NCI-H526 (cell line): ENCODE measurements around the gene NRG3.

Source experiments
- DNase-seq, 2 experiments: peaks; one replicate each; lab custom pipeline; 2025; lab: John Stamatoyannopoulos, UW

The NRG3 gene

DNA sequence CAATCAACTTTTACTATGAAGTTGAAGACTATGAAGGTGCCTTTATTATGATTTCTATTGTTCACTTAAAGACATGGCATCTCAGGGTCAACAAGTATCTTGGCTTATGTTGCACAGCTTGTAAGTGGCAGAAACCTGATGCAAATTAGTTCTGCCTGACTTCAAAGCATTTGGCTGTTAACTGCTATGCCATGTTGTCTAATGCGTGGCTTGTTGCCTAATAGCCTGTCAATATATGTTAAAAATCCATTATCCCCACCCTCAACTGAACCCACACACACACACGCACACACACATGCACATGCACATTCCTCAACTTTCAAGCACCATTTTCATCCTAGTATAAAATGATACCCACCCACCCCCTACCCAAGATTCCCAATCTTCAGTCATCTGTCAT lies 217.1 kb downstream of the NRG3 start:
- no peak for DNase-seq

DNA sequence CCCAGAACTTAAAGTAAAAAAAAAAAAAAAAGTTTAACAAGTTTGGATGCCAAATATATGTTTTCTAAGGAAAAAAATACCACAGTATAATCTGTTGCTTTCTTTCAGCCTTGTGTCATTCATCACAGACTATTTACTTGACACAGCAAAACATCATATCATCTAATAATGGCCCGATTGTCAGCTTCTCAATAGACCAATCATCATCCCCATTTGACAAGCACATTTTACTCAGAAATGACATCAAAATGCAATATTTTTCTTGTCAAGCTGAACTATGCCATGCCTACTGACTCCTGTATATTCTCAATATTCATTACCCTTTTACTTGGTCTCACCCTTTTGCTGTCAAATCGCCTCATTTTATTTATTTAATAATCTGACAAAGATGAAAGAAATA lies 249.7 kb downstream of the NRG3 start:
- DNase-seq: no peak

DNA sequence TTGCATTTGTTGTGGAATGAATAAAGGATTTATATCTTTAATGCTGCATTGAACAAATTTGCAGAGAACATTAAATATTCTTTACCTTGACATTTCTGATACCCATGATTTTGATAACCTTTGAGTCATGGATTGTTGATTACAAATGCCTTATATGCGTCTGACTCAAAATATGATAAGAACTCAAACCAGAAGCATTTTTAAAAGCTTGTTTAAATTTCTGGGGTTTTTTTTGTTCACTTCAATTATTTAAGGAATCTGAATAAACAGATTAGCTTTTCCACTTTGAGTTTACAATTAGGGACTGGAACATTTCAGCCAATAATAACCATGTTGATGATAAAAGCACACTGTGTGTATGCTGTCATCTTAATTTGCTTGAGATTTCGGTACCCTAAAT lies 253.5 kb downstream of the NRG3 start:
- no peak for DNase-seq

DNA sequence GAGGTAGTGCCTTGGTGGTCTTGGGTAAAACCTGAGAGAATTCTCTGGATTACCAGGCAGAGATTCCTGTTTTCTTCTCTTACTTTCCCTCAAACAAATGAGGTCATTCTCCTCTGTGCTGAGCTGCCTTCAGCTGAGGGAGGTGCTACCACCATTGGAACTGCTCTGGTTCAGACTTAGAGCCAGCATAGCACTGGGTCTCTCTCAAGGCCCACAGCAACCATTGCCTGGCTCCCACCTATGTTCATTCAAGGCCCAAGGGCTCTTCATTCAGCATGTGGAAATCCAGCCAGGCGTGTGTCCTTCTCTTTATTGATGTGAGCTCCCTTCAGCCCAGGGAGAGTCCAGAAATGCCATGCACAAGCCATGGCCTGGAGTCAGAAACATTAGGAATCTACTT lies 261.1 kb downstream of the NRG3 start:
- no peak for DNase-seq

DNA sequence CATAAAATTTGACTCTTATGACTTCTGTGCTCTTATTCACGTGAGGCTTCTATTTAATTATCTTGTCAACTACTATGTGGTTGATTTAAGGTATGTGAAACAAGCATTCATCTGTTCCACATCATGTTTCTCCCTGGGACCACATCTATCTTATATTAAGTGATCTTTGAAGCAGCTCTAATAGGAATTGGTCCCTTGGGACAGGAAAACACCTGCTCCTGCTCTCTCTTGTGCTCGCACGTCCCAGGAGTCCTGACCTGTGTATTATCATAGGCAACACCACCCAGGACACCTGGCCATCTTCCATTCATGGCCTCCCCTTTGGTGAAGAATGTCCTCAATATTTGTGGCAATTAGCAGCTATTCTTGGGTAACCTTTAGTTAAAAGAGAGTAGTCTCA lies 269.2 kb downstream of the NRG3 start:
- no peak for DNase-seq

DNA sequence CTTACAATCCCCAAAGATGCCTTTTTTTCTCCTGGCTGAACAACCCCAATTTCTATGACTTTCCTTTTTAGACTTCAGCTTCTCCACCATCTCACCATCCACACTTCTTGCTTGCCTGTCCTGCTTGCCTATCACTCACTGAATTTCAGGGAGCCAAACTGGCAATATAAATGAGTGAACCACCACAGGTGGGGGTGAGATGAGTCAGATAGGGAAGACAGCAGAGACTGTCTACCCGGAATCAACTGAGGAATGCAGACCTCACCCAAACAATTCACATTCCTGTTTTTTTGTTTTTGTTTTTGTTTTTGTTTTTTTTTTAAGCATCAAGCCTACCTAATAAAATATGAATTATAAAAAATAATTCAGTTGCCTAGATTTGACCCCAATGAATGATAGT lies 273.8 kb downstream of the NRG3 start:
- no peak for DNase-seq

DNA sequence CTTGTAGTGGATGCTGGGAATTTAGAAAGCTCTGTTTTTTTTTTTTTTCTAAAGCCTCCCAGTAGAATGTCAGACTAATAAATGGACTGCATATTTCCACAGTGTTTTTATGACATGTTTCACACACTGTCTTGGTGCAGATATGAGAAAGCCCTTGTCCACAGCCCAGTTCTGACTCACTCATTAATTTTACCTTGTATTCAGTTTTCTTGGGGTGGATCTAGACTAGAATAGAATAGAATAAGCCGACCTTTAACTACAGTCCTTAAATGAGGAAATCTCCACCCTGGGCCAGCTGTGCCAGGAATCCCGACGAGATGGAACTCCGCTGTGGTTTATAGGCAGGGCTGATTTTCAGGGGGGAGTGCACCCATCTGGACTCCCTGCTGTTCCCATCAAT lies 274.7 kb downstream of the NRG3 start:
- no peak for DNase-seq

DNA sequence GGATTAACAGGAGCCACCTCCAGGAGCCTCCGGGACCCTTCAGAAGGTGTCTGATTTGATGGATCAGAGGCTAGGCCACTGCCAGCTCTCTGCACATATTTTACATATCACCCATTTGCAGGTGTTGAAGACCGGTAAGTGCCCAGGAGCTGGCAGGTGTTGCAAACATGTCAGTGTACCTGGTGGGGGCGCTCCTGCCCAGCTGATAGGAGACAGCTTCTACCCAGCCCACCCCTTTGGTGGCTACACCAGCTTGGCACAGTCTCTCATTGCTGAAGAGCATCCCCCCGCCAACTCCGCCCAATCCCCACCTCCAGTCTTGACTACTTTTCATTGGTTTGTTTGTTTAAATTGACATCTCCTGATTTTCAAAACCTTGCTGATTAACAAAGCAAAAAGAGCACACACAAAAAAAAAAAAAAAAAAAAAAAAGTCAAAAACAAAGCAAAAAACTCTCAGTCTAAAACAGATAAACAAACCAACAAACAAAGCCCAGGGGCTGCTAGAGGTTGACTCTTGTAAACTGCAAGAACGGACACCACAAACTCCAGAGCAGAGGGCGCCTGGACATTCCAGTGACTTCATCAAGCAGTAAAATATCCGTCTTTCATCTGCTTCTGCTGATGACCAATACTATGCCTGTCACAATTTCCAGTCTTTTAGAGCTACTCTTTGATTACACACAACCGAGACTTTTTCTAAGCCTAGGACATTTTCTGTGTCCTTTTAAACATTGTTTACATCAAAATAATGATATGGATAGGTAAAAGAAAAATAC lies 275.3 kb downstream of the NRG3 start:
- DNase-seq: peak; percentile 32 to 62

DNA sequence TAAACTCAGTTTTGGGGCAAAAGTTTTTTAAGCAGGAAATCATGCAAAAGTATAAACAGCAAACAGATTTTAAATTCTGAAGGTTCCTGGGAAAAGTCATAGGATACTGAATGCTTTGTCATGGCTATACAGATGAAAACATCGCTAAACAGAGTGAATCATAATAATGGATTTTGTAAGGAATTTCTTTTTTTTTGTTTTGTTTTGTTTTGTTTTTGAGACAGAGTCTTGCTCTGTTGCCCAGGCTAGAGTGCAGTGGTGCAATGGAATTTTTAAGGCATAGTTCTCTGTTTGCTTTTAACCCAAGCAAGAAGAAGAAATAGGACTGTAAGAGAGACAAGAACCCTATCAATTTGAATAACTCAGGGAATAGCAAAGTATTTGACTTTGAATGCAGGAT lies 285.3 kb downstream of the NRG3 start:
- no peak for DNase-seq

DNA sequence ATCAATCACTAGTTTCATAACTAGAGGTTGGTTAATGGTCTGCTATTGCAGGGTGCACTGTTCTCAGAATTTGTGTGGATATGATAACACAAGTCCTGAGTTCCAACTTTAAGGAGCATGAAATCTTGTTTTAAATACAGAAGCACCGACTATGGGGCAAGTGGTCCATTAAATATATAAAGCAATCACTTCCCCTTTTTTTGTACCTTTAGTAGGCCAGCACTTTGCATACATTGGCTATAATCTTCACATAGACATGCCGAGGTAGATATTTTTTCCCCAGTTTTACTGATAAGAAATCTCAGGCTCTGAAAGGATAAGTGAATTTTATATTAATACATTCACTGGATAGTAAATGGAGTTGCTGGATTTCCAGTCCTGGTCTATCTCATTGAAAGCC lies 286.3 kb downstream of the NRG3 start:
- DNase-seq: no peak

DNA sequence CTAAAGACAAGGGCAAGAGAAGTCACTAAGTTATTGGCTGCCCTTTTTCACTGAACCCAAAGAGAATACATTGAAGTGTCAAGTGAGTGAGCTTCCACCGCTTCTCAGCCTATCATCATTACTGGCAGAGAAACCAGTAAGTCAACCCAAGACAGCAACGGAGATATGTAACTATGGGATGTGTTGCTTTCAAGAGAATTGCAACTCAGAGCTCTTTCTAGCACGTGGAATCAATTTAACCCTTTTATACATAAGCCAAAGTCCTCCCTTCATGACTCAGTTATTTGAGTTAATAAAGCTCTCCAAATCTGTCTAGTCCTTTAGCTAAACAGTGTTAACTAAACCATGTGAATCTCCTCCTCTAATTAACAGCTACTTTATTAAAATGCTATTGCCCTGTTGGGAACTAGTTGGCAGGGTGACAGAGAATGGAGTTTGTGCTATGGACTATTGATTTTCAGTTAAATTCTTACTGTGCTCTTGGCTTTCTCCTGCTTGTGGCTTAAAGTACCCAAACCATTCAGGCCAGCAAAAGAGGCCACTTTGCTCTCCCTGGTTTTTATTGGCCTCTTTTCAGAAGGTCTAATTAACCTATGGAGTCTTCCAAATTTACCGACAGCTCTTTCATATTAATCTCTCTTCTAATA lies 287.7 kb downstream of the NRG3 start:
- no peak for DNase-seq

DNA sequence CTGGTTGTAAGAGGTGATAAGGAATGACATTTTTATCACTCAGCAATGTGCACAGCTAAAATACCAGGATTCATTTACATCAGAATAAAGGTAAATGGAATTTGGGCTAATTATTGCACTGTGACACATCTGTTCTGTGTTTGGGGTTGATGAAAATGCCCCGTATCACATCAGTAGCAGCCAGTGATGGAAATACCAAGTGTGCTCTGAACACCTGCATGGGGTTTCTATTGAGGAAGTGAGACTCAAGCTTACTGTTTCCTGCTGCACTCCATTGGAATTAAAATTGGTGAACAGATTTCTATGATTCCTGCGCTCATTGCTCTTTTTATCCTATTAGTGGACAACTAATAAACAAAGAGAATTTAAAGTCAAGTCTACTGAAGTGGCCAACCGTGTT lies 296.9 kb downstream of the NRG3 start:
- DNase-seq: no peak

DNA sequence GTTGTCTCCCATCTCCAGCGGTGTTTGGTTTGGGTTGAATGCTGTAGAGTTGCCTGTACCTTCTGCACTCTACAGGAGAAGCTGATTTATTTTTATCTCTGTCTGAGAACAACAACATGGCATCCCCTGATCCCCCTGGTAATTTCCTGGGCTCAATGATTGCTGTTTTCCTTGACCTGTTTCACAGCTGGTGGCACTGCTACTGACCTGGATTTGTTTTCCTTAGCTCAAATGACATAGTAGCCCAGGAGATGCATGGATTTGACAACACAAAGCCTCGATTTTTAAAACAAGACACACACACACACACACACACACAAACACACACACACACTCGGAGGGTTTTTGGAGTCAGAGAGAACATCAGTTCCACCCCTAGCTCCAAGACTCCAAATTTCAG lies 301.6 kb downstream of the NRG3 start:
- DNase-seq: no peak

DNA sequence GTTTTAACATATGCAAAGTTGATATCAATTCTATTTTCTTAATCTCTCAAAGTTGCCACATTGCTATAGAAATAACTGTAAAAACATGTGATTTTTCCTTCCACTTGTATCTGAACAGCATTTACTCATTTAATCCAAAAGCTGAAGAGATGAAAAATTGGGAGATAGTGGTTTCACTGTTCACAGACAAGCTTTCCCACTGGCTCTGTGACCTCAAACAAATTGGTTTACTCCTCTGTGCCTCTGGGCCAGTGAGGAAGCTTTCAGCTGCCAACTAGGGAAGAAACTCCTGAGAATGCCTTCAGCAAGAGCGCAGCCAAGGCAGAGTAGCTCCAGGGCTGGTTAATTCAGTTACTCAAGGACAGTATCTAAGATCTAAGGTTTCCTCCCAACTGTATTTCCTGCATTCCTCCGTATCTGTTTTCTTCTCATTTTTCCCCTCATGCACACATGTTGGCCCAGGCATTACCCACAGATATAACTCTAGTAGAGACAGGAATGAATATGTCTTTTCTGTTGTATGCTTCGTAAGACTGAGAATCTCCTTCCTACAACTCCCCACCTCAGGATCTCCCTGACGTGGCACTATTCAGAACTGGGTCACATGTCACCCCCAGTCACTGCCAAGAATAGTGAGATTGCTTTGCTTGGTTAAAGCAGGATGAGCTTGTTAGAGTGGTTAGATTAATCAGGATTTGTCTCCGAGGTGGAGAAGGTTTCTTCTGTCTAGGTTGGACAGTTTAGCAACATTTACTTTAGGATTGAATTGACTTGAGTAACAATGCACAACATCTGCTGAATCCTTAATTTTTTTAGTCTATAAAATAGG lies 315.7 kb downstream of the NRG3 start:
- no peak for DNase-seq

DNA sequence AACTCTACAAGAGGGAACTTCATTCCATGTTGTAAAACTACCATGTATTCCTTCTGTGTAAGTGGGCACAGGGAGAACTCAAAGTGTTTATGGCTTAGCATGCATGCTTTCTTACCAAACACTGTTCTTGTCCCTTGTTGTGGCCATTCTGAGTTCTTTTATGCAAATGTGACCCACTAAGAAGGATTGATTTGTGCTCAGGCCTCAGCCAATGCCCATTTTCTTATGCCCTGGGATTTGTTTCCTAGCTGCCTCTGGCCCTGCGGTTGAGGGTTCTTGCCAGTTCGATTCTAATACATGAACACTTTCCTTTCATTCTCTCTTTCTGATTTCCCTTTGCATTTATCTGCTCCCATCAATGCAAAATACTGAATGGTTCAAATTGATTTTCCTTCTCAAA lies 316.7 kb downstream of the NRG3 start:
- no peak for DNase-seq

DNA sequence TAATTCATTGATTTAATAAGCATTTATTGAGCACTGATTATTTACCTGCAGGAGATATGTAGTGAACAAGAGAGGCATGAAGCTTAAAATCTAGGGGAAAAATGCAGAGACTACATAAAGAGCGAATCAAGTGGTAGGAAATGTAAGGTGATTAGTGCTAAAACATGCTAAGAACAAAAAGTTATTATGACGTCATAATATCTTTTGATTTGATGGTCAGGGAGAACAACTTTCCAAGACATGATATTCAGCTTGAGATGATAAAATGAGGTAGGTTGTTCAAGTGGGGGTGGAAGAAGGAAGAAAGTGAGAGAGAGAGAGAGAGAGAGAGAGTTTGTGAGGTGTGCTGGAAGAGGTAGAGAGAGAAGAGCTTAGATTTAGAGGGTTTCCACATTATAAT lies 317.7 kb downstream of the NRG3 start:
- DNase-seq: no peak

DNA sequence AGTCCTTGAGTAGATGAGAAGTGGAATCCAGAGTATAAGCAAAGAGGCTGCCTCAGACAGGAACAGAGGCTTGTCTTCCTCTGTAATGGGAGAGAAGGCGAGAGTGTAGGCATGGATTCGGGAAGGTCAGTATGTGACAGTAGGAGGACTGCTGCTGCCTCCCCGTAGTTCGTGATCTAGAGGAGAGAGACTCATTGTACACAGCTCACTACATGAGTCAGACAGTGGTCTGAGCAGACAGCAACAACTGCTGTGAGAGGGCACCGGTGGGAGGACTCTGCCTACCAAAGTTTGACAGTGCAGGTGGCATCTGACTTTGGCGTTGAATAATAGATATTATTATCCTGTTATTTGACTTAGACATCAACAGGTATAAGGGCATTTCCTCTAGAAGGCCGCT lies 319.4 kb downstream of the NRG3 start:
- no peak for DNase-seq

DNA sequence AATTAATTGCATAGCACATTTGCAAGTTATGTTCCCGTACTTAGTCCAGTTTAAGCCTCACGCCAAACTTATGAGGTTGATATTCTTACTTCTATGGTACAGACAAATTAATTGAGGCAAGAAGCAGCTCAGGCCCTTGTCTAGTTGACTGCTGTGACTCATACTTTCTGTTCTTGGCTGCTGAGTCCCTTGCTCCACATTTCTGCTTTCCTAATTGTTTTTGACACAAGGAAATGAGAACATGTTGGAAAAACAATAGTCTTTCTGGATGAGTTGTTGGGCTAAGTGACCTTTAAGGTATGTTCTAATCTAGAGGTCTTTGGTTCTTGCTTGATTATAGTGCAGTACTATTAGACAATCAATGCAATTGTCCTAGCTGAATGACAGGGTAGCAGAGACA lies 331.8 kb downstream of the NRG3 start:
- no peak for DNase-seq

DNA sequence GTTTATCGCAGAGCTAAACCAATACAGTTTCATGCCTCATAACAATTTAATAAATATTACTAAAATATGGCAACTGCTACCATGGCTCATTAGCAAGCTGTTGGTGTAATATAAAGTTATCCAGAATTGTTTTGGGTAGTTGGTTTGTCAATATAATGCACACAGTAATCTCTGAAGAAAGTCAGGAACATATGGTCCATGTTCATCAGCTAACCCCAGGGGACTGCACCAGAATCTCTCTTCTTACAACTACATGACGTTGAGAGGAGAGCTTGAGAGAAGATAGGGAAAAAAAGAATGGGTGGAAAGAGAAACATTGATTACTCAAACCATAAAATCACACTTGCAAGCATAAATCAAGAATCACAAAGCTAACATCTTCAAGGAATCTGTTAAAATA lies 333.7 kb downstream of the NRG3 start:
- no peak for DNase-seq

DNA sequence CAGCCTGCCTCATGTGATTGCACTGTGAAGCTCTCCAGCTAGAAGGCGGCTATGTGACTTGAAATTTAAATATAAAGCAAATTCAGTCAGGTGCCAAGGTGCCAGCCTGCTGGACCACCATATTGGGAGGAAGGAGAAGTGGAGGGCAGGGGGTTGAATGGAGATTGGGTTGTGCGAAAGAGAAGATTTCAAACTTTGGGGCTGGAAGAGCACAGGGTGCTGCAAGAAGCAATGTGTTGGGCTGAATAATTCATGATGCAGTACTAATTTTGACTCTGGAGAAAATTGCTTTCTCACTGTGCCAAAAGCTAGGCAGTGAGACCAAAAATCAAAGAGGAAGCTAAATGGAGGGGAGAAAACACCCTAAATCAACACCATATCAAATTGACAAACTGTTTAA lies 335.3 kb downstream of the NRG3 start:
- DNase-seq: no peak

DNA sequence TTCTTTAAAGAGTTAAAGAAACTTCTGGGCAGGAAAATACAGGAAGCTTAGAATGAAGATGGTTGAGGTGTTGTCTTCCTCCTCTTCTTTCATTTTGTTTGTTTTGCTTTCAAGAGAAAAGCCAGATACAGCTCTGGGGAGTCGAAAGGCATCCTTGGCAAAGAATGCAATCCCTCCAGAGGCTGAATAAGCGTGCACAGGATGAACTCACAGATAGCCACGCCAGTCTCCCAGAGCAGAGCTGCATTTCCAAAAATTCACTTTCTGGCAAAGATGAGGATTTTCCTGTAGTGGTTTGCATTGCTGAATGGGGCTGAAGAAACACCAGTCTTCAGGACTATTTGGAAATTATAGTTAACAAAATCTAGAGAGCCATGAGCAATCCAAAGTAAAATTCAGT lies 336.4 kb downstream of the NRG3 start:
- DNase-seq: no peak

DNA sequence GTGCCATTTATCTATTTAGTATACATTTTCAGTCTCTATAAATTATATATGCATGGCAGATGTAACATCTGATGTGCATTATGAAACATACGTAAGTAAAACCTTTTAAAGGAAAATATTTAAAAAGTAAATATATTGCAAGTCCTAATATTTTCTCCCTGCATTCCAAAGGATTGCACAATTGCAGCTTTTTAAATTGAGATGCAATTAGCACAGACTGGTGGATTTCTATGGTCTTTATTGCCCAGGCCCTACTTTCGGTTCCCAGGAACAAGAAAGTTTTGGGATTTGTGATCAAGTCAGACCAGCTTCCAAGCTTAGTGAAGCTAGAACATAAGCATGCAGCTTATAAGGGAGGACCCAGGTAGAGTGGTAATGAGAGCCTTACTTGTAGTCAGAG lies 337.8 kb downstream of the NRG3 start:
- no peak for DNase-seq

DNA sequence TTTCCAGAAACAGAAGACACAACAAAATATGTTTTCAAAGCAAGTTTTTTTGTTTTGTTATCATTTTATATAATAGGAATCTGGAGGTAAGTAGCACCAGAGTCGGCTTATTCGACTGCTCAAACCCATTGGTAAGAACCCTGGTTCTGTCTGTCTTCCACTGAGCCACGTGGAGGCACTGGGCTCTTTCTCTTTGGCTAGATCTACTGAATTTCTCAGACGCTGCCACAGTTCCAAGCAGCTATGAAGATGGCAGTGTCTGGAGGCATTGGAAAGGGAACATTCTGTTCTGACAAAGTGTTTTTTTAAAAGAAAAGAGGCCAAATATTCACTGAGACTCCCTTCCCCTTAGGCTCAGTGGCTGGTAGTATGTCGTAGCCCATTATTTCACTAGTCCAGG lies 338.8 kb downstream of the NRG3 start:
- DNase-seq: no peak
